ENCODE results near the gene ART1. TPM values are rescaled to one million over a fixed set of nuclear protein-coding genes. Genes with fewer than 3 reads are reported as not detected.

Gene ART1
- total RNA-seq, 4 donors from 2014 or later, result not detected

- TF ChIP-seq CTCF (IDR thresholded peaks at IDR 0.05; ENCODE audit: low read depth), result no peak
Measured at GRCh38 chr11:3611976-3612678, 32.8 kb upstream of the ART1 start.

GRCh38 chr11:3613998-3614741 is 30.8 kb upstream of the ART1 start:
- no peak for TF ChIP-seq CTCF (IDR thresholded peaks at IDR 0.05; ENCODE audit: low read depth)

- TF ChIP-seq CTCF (IDR thresholded peaks at IDR 0.05; ENCODE audit: low read depth), result no peak
Measured at GRCh38 chr11:3614742-3615171, 30.2 kb upstream of the ART1 start.

GRCh38 chr11:3615998-3616397 is 28.9 kb upstream of the ART1 start:
- TF ChIP-seq CTCF (IDR thresholded peaks at IDR 0.05; ENCODE audit: low read depth), result no peak

- TF ChIP-seq CTCF (IDR thresholded peaks at IDR 0.05; ENCODE audit: low read depth), result no peak
Measured at GRCh38 chr11:3616721-3617460, 28.0 kb upstream of the ART1 start.

- TF ChIP-seq CTCF (IDR thresholded peaks at IDR 0.05; ENCODE audit: low read depth), result no peak
Measured at GRCh38 chr11:3617990-3618389, 26.9 kb upstream of the ART1 start.

GRCh38 chr11:3622521-3622920 is 22.4 kb upstream of the ART1 start:
- TF ChIP-seq CTCF (IDR thresholded peaks at IDR 0.05; ENCODE audit: low read depth), result no peak

All from subcutaneous adipose tissue (tissue), 4 donors.